COLO668 (cell line): ENCODE data around the gene ANKFN1.

ENCODE experiments used
- DNase-seq: peaks from one replicate; lab custom pipeline; 2025; ENCODE audit not compliant: unreplicated experiment; lab: John Stamatoyannopoulos, UW

Gene ANKFN1

DNA sequence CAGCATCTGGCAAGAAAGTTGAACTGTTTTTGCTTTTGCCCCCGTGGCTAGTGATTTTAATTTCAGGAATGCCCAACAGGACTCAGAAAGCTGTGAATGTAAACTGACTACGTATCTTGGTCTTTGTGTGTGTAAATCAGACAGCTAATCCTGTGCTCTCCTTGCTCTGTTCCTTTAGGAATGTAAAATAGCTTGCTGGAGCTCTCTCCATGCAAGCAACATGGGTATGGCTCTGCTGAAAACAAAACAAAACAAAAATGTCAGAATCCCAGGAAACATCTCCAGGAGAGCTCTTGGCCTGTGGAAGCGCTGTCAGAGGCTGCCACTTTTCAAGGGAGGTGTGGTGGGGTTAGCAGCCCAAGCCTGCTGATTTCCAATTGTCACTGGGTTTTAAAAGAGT, 278.5 kb downstream of the ANKFN1 start:
- no peak for DNase-seq

DNA sequence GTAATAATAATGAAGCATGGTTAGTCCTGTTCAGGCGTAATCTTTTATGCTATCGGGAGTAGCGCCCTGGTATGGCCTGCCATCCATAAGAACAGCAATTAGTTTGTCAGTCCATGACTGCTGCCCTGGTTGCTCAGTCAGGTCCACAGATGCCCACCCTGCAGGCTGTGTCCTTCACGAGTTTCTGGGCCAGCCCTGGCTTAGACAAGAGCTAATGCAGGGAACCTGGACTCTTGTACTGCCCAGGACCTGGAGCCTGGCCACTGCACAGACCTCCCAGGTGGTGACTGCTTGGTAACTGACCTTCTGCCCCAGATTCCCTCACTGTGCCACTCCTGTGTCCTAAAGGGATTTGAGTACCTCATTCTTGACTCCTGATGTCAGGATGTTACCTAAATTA, 279.2 kb downstream of the ANKFN1 start:
- DNase-seq, result no peak

DNA sequence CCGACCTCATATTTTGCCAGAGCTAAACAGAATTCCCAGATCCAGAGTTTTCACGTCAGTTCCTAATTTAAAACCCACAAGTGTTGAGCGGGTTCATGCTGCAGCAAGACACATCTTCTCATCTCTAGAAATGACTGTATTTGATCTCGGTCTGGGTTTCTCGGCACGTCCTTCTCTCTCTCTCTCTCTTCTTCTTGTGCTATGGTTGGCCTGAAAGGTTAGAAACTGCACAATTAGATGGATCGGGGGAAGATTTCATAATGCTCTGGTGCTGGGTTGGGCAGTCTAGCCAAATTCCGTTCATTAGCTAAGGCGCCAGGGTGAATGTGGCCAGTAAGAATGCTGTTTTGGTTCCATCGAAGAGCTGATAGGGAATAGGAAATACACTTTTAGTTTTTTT, 281.3 kb downstream of the ANKFN1 start:
- no peak for DNase-seq

DNA sequence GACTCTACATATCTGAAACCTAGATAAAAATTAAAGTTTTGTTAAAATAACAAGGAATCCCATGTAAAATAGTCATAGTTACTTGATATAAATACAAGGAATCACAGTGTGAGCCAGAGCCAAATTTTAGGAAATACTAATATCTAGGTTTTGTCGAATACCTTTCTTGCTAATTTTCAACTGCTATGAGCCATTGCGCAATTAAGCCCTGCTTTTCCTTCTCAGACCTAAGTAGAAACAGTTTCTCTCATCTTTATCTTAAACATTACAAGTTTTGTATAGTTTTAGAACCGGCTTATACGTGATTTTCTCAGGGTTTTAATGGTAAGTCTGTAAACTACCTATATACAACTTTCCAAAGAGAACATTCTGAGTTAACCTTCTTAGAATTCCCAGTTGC, 282.9 kb downstream of the ANKFN1 start:
- no peak for DNase-seq

DNA sequence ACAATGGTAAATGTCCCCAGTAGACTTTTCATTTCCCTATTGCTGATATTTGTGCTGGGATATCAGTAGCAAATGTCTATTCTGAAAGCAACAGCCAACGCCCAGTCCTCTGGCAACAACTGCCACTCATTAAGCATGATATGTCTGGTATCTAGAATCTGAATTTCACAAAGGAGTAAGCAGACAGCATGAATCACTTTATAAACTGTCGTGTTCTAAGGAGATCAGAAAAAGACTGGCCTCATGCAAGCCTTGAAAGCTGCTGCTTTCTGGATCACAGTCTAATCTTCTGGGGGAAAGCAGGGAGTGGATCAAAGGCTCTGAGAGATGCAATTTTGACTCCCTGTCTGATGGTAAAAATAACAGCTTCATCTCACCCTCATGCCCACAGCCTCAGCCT, 287.1 kb downstream of the ANKFN1 start:
- DNase-seq, result no peak

DNA sequence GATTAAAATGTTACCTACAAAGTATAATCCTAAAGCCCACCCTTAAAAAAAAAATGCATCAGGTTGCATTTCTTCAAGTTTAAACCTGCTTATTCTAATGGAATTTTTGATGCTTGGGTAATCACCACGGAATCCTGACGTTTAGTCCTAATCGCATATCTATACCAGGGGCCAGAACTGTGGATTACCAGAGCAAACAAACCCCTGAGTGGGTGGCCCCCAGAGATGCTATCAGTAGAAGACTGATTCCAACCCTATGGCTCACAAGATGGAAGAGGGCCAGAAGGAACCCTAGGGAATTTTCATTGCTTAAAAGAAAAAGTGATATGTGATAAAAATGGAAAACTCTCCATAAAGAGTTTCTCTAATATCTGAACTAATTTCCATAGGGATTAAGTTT, 288.0 kb downstream of the ANKFN1 start:
- no peak for DNase-seq

DNA sequence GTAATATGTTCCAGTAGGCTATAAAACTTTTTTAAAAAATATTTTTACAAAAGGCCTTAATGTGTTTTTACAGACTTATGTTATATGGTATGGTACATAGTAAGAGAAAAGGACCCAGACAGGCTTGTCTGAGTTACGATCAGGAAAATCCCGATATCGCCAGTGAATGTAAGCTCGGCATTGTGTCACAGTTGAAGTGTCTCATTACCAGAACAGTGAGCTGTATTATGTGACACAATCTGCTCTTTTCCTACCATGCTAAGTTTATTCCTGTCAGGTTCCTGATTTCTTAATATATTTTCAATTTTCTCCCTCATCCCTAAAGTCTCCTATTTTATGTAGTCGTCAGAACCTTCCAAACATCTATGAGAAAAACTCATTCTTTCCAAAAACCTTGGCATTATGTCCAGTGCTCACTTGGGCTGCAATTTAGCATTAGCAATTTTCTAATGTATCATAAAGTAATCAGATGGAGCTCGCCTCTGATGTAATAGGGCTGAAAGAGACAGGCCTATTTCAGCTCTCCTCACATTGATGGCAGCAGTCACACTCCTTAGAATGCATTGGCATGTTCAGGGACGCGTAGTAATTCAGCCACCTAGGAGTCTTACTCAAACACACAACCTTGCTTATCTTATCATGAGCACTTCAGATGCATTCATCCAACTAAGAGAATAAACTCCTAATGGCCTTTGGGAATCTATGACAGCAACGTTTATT, 292.6 kb downstream of the ANKFN1 start:
- DNase-seq, result no peak

DNA sequence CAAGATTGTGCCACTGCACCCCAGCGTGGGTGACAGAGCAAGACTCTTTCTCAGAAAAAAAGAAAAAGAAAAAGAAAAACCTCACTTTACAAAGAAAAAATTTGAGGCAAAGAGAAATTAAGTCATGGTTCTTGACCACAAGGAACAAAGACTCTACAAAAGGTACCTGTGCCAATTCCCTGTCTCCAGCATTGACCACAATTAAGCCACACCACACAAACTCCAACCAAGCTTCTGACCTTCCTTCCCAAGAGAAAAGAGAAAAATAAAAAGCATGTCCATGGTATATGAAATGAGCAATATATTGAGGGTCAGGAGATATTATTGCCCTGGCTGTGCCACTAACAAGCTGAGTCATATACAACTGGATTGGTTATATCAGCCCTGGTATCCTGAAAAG, 293.9 kb downstream of the ANKFN1 start:
- no peak for DNase-seq

DNA sequence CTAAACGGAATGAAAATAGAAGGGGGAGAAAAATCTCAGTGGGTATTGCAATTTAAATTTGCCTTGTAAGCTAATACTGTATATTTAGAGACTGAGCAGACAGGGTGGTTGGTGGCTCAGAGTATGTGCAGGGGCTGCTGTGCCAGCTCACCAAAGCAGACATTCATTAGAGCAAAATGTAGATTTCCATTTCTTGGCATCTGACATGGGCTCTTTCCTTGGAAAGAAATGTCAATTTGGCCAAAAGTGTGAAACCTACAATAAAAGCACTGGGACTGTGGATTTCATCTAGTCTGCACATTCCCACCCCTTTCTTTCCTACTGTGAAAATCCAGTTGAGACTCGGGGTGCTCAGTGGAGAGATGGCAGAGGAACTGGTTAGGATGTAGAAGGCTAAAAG, 295.1 kb downstream of the ANKFN1 start:
- DNase-seq, result no peak

DNA sequence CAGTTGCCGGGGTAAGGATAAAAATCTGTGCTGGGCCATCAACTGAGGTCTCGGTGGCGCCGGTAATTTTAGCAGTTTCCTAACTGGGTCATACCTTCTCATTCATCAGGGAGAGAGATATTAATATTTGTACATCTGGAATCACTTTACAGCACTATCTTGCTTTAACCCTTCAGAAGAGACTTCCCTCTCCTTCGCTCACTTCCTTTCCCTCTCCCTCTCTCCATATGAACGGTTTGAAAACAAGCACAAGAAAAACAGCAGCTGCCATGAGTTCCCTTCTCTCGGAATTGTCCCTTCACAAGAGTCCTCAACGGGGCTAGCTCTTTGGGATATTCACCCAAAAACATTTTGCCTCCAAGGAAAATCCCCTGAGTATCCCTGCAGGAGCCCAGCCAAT, 295.9 kb downstream of the ANKFN1 start:
- no peak for DNase-seq

DNA sequence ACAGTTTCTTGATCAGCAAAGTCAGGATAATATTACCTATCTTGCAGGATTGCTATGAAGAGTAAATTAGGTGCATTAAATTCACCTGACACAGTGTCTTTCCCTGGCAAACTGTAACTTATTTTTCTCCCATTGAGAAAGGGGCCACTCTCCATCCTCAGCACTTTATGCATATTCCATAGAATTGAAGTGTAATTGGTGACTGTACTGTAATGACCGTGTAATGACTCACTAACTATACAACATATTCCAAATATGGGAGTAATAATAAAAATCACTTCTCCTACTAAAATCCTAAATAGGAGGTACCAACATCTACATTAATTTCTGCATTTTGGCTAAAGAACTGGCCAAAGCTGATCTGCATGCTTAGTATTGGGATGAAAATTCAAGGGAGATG, 298.4 kb downstream of the ANKFN1 start:
- DNase-seq, result no peak

DNA sequence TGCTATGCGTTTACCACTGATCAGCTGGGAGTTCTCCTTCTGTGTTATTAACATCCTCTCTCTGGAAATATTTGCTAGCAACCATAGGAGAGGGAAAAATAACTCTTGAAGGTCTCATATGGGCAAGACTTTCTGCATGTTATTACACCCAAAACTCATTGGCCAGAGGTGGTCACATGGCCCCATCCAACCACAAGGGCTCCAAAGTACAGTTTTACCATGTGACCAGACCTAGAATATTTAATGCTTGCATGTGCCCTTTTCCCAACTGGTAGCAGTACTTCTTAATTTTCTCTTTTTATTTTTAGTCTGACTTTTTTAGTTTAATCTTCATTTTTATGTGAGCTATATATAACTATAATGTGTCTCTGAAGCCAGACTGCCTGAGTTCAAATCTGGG, 299.2 kb downstream of the ANKFN1 start:
- DNase-seq, result no peak

DNA sequence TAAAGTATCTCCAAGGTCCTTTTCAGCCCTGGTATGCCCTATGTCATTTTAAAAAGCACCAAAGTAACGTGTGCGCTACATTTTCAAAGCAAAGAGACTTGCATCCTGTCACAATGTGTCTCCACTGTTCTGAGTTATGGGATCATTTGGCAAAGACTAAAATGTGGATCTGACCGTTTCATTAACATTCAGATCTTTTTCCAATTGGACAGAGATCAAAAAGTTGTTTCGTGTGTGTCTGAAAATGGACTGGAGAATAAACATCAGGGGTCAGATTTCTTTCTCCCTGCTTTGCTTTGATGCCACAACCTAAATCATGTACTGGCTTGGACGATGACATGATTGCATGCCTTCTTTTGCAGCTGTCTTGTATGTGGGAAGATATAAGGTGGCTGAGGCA, 304.2 kb downstream of the ANKFN1 start:
- no peak for DNase-seq

DNA sequence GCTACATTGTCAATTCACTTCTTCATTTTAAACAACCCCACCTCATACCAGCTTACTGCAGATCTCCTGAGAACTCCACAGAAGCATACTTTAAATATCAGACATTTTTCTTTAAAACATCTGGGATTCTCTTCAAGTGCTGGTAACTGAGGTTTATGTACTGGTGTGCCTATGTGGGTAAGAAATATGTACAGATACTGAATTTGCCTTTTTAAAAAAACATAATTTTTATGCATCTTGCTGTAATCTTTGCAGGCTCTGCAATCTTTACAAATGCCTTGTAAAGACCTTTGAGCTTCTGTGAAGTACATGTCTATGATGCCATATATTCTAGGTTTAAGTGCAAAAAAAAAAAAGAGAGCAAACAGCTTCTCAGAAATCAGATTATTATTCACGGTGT, 312.6 kb downstream of the ANKFN1 start:
- no peak for DNase-seq

DNA sequence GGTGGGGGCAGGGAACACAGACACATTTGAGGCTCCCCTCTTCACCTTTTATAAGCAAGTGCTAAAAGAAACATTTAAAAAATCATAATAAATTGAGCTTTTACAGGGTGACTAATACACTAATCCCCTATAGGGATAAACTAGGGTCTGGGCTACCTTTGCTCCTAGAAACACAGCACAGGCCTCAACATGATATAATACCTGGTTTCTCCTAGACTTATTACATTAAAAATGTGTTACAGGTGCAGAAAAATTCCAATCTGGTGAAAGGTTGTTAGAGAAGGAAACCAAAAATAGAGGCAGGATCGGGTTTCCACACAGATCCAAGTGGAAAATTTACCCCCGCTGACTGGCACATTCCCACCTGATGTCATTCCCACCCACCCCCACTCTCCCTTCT, 315.6 kb downstream of the ANKFN1 start:
- no peak for DNase-seq

DNA sequence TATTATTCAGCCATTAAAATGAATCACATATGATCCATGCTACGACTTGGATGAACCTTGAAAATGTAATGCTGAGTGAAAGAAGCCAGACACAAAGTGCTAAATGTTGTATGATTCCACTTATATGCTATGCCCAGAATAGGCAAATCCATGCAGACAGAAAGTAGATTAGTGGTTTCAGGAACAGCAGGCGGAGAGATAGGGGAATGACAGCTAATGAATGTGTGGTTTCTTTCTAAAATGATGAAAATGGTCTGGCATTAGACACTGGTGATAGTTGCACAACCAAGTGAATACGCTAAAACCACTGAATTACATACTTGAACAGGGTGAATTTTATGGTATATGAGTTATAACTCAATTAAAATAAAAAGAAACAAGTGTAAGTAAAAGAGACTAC, 318.4 kb downstream of the ANKFN1 start:
- no peak for DNase-seq

DNA sequence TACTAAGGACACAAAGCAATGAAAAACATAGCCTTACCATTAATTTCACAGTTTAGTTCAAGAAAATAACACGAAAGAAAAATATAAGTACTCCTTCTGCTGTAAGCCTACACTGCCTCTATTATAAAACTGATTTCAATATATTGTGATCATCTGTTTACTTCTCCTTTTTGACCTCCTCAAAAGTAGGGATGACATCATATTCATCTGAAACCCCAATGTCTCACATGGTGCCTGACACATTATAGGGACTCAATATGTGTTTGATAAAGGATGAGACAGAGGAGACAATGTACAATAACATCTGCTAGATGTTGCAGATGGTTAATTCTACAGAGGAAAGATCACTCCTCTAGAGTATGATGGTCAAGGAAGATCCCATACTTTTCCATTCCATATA, 321.8 kb downstream of the ANKFN1 start:
- DNase-seq, result no peak

DNA sequence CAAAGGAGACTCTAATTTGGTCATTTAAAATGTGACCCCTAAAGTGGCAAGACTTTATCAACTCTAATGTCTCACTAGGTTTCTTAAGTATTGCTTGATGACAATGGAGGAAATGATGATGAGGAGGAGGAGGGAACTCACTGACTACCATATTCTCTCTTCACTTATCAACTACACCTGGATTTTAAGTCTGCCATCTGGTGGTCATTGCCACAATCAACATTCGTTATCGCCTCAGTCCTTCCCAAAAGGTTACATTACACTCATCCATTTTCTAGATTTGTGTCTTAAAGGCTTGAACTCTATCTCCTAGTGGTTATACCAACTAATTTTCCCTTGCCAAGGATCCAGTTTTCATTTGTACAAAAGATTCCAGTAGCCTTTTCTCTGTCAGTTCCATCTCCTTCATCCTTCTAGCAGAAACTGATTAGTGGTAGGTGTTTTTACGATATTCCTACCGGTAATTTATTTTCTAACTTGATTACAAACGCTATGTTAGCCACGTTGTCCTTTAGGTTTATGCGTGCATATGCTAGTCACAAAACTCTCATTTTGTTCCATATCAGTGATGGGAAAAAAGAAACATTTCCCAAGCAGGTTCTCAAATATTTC, 325.7 kb downstream of the ANKFN1 start:
- DNase-seq, result no peak

DNA sequence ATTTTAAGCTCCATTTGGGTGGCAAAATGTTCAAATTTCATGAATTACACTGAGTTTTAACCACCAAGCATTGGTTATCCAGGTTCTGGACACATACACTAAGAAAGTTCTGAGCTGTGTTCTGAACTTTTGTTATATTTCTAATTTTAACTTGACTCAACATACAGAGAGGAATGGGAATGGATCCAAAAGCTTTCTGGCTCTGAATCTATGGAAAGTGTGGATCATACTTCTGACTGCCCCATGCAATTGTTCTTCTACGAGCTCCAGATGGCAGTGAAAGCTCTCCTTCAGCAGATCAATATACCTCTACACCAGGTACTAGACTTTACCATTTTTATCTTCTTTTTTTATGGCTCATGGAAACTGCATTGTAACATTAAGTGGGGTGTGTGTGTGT, 327.2 kb downstream of the ANKFN1 start:
- no peak for DNase-seq

DNA sequence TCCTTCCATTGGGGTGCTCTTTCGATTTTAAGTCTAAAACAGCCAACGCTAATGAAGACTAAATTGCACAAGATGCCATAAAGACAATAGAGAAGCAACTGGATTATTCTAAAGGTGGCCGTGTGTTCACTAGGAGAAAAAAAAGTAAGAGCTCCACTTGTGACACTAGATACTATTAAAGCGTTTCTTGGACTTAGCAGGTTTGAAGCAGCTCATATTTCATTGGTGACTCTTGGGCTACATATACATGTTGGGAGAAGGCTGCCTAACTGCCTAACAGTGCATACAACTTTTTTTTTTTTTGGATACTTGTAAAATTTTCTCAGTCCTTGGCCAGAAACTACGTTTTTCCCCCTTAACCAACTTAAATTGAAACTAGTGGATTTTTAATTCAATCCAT, 328.4 kb downstream of the ANKFN1 start:
- no peak for DNase-seq

DNA sequence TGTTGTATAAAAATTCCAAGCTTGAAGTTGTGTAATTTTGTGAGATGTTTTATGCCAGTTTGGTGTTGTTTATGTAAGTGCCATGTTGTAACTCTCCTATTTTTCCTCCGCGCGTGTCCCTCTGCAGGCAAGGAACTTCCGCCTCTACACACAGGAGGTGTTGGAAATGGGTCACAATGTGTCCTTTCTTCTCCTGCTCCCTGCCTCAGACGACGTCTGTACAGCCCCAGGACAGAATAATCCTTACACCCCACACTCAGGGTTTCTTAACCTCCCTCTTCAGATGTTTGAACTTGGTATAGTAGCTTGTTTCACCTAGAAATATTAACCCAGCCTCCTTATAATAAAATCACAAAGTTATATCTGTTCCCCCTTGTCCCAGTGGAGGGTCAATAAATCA, 329.0 kb downstream of the ANKFN1 start:
- DNase-seq, result no peak

DNA sequence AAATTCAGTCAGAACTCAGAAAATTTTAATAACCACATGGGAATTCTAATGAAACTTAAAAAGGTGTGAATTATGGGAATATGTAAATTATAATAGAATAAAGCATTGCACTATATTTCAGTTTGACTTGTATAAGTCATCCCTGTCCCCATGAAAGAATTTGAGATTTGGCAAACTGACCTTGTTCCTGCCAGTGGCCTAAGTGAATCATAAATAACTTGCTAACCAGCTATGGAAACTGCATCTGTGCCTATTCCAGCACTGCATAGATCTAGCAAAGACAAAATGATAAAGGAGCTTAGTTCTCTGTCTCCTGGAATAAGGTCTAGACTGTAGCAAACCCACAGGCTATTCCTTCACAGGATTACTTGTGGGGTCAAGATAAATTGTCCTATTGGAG, 333.5 kb downstream of the ANKFN1 start:
- no peak for DNase-seq

DNA sequence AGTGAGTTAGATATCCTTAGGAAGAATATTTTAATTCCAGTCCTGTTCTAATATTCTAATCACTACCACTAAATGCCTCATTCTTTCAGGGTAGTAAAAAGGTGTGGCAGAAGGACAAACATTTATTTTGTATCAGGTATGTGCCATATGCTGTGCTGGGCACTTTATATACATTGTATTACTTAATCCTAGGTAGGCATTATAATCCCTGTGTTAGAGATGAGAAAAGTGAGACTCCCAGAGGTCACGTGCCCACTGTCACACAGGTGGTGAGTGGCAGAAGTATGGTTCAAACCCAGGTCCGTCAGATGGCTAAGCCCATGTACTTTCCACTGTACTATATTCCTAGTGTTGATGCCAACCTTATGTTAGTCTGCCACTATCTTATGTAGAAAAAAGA, 335.5 kb downstream of the ANKFN1 start:
- no peak for DNase-seq
